GM12874 (cell line): Measurements from ENCODE around the gene ATG13.

Experiments used
- TF ChIP-seq, protein P1 (sequence below): IDR thresholded peaks from 2 replicates; pipeline ENCODE4 v1.5.1; 2011; ENCODE audit warnings: low read depth, mild to moderate bottlenecking, control low read depth, low read length, moderate library complexity; ENCODE audit not compliant: insufficient read depth

The ATG13 gene

DNA sequence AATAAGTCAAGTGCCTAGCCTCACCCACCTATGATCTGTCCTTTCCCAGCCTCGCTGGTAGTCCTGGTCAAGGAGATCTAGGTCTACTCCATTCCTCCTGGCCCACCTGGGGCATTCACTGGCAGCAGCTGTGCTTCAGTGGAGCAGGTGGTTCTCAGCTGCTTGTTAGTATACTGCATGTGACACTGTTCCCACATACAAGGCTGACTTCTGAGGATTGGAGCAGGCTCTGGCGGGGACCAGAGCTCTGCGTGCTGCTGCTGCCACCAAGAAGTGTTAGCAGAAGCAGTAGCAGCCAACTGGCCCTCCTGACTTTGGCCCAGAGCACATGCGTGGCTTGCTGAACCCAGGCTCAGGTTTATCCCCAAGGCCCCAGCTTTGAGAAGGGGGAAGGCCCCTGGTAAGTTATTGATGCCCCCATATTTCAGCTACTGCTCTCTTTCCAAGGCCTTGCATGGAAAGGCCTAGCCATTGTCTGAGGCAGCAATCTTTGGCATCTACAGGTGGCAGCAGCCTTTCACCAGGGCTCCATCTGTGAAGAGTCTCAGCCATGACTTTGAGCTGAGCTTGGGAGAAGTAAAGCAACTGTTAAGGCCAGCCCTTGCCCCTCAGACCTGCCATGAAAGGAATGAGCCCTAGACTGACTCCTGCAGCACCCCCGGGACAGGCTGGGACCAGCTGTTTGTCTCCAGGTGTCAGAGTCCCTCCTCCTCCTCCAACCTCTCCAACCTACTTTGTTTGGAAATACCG is 56.5 kb downstream of the ATG13 start:
- TF ChIP-seq, protein P1, sequence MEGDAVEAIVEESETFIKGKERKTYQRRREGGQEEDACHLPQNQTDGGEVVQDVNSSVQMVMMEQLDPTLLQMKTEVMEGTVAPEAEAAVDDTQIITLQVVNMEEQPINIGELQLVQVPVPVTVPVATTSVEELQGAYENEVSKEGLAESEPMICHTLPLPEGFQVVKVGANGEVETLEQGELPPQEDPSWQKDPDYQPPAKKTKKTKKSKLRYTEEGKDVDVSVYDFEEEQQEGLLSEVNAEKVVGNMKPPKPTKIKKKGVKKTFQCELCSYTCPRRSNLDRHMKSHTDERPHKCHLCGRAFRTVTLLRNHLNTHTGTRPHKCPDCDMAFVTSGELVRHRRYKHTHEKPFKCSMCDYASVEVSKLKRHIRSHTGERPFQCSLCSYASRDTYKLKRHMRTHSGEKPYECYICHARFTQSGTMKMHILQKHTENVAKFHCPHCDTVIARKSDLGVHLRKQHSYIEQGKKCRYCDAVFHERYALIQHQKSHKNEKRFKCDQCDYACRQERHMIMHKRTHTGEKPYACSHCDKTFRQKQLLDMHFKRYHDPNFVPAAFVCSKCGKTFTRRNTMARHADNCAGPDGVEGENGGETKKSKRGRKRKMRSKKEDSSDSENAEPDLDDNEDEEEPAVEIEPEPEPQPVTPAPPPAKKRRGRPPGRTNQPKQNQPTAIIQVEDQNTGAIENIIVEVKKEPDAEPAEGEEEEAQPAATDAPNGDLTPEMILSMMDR: no peak

DNA sequence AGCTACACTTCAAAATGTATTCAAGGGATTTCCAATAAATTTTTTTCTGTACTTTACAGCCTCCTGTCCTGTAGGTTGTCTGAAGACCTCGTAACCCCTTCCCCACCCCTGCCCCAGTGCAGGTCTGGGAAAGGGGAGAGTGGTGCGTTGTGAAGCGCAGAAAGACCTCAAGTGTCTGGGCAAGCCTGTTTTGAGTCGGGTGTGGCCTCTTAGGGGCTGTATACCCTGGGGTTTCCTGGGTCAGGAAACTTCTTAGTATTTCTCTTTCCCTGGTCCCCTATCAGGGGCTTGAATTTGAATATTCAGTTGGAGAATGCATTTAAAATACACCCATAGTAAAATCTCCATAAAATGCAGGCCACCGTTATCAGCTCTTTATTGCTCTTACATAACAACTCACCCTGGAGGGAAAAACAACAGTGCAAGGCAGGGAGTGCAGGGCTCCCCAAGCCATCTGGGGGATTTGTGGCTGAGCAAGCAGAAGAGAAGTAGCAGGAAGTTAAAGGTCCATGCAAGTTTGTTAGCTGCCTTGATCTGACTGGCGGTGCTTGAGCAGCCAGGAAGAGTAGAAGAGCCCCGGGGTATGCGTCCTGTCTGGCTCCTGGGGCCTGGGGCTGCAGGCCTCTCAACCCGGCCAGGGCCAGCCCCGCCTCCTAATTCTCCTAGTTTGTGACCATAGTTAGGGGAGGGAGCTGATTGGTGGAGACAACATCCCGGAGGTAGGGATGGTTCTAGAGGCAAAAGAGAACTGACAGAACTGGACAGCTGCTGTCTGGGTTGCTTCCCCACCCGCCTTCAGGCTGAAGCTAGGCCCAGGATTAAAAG is 57.3 kb downstream of the ATG13 start:
- TF ChIP-seq, protein P1: no peak

DNA sequence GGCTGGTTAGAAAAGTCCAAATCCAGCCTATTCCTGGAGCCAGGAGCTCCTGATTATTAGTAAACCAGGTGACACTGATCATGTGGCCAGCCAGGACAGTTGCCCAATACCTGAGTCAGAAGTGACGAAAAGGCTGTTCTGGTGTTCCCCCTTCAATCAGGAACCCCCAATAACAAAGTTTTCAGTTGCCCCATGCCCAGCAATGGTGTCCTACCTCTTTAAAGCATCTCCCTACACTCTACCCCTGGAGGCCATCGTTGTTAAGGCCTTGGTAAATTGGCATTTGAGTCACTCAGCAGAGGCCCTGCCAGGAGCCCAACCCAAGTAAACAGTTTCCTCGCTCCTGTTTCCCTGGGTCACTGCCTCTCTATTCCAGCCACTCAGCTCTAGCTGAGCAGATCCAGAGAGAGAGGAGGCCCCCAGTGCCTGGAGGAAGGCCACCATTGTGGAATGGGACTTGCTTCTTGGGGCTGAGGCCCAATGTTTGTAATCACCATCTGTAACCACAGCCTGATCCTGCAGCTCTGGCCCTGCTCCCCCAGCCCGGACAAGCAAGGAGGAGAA is 58.0 kb downstream of the ATG13 start:
- TF ChIP-seq, protein P1: no peak

DNA sequence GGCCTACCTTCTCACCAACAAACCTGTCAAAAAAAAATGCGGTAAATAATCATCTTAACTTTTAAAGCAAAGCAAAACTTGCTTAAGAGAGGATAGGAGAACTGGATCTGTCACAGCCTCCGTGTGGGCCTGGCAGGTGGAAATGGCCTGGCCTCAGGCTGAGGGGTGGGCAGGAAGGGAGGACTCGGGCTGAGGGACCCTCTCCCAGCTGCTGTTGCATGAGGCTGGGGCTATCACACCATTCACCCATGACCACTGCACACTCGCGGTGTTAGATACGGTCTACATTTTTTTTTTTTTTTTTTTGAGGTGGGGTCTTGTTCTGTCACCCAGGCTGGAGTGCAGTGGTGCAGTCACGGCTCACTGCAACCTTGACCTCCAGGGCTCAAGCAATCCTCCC is 58.6 kb downstream of the ATG13 start:
- TF ChIP-seq, protein P1: no peak

DNA sequence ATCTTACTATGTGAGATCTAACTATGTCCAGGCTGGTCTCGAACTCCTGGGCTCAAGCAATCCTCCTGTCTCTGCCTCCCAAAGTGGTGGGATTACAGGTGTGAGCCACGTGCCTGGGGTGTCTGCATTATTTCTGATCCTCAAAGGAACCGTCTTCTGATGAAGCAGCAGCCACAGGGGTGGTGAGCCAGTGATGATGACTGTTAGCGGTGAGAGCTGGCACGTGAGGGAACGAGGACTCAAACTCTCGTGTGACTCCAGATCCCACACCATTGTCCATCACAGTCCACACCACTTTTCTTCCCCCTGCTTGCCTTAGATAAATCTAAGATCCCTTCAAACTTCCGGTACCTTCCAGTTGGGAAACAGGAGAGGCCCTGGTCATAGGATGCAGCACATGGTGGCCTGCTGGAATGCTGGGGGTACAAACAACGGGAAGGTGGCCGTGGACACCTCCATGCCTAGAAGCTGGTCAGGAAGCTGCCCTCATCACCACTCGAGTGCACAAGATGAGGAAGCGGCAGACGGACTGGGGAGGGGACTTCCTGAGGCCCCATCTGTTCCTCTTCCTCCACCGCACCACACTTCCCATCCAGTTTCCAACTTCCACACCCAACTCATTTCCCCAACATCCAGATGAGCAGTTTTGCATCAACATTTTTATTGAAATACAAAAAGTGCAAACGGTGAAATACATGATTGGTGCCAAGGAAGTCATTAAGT is 59.2 kb downstream of the ATG13 start:
- TF ChIP-seq, protein P1: no peak

DNA sequence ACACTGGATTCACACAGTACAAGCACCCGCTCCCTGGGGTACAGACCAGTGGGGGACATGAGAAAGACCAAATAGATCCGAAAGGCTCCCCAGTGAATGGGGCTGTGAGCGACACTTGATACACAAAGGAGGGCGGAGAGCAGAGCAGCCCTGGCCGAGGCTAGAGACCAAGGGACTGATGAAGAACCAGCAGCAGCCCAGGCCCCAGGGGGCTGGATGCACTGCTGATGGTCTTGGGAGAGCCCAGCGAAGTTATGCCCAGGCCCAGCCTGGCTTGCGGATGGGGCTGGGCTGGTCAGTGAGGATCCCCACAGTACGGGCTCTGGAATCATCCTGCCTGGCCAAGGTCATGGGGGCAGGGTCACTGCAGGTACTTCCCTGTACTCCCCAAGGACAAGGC is 59.8 kb downstream of the ATG13 start:
- TF ChIP-seq, protein P1: no peak

DNA sequence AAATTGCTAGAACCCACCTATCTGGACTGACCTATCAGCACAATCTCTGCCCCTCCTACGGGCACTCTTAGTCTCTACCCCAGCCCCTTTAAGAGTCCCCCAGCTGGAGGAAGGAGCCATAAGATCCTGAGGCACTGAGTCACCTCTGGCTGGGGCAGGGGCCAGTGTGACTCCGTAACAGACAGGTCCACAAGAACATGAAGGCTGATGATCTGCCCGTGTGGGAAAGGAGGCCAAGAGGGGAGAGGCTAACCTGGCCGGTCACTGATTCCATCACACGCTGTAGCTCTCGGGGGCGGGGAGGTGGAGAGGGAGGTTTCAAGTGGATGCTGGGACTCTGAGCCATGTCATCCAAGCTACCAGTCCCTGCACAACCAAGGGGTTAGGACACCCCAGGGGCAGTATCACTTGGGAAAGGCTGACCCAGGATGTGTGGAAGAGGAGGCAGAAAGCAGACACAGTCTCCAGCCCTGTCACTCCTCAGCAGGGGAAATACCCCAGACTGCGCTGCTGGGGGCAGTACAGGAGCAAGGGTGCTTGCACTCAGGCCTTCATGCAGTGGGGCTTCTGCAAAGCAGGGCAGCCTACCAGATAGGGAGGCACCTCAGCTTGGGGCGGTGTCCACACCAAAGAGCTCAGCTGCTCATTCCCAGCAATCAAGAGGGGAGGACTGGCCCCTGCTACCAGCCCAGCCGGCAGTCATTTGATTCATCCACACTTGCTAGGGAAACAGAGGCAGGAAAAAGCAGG is 60.8 kb downstream of the ATG13 start:
- TF ChIP-seq, protein P1: no peak
